Neutrophil (primary cell): ENCODE results near the gene SLX4IP.

Source experiments
- H3K27ac ChIP-seq: fragments of 200-600 bp; sonication (generic); 2 replicates; pipeline ENCODE4 v1.5.1; 2016; ENCODE audit warnings: mild to moderate bottlenecking, moderate library complexity
- H3K27me3 ChIP-seq: fragments of 200-600 bp; sonication (generic); 2 replicates; pipeline ENCODE4 v1.6.0; 2016; ENCODE audit warnings: mild to moderate bottlenecking
- H3K36me3 ChIP-seq: fragments of 200-600 bp; sonication (generic); 2 replicates; pipeline ENCODE4 v1.5.1; 2017
- H3K4me1 ChIP-seq, 2 experiments: fragments of 200-600 bp in 1 of 2; sonication (generic) in 1 of 2; 1 replicate in 1 of 2; 2 replicates in 1 of 2; pipeline versions ENCODE4 v1.5.1 to v1.6.1; 2013 to 2016; ENCODE audit warnings: low read depth in 1 of 2, low read length in 1 of 2, mild to moderate bottlenecking in 1 of 2, moderate library complexity in 1 of 2; ENCODE audit not compliant: control insufficient read depth in 1 of 2, insufficient read depth in 1 of 2
- H3K4me3 ChIP-seq, 2 experiments: fragments of 200-600 bp in 1 of 2; sonication (generic) in 1 of 2; 1 replicate in 1 of 2; 2 replicates in 1 of 2; pipeline ENCODE4 v1.5.1; 2013 to 2016; ENCODE audit warnings: low read depth in 1 of 2, low read length in 1 of 2, mild to moderate bottlenecking in 1 of 2, moderate library complexity in 1 of 2
- H3K9me3 ChIP-seq: fragments of 200-600 bp; sonication (generic); 2 replicates; pipeline ENCODE4 v1.5.1; 2016
- CTCF ChIP-seq: fragments of 200-600 bp; sonication (generic); IDR thresholded peaks from 2 replicates; pipeline ENCODE4 v1.5.1; 2016; ENCODE audit warnings: antibody characterized with exemption

Gene SLX4IP

DNA sequence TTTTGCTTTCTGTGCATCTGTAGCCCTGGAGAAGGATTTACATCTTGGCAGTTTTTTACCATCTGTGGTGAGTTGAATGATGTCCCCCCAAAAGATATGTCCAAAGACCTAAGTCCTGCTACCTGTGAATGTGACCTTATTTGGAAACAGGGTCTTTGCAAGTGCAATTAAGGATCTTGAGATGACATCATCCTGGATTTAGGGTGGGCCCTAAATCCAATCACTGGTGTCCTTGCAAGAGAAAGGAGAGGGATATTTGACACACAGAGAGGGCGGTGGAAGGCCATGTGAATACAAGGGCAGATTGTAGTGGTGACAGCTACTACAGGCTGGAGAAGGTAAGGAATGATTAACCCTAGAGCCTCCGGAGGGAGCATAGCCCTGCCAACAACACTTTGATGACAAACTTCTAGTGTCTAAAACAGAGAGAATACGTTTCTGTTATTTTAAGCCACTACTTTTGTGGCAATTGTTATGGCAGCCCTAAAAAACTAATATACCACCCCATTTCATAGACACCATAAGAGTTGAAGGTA, 36.2 kb upstream of the SLX4IP start:
- no peaks in the 10 kb centered on the region for H3K36me3 ChIP-seq
- H3K4me3 ChIP-seq: no peak overlapping the region
- H3K27ac ChIP-seq: no peak overlapping the region
- H3K9me3 ChIP-seq: no peaks in the 10 kb centered on the region
- H3K4me1 ChIP-seq: no peaks in the 10 kb centered on the region
- TF ChIP-seq CTCF: no peak
- H3K27me3 ChIP-seq: no peaks in the 10 kb centered on the region

DNA sequence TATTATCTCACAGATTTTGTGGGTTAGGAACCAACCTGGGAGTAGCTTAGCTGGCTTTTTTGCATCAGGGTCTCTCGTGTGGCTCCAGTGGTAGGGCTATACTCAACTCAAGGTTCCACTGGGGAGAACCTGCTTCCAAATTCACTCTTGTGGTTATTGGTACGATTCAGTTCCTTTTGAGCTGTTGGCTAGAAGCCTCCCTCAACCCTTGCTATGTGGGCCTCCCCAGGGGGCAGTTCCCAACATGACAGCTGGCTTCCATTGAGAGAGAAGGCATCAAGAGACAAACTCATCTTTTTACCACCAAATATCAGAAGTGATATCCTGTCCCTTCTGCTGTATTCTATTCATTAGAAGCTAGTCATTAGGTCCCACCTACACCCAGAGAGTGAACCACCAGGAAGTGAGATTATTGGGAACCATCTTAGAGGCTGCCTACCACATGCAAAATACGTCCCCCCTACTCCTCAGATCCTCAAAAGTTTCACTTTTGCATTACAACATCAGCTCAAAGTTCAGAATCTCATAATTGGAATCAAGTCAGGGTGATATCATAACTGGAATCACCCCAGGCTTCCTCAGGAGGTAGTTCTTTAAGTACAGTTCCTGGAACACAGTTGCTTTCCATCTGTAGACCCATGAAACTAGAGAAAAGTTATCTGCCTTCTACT, 32.0 kb upstream of the SLX4IP start:
- H3K27me3 ChIP-seq: no peaks in the 10 kb centered on the region

GRCh38 chr20:10404023-10404628, 31.0 kb upstream of the SLX4IP start:
- Histone ChIP-seq H3K27me3 (no peaks in the 10 kb centered on the region), H3K9me3 (no peaks in the 10 kb centered on the region), H3K4me3 (no peak overlapping the region), H3K27ac (no peak overlapping the region), H3K4me1 (no peaks in the 10 kb centered on the region), H3K36me3 (peaks cover 32% of the 10 kb centered on the region)
- no peak for TF ChIP-seq CTCF

More for the DNA sequence above, 32.0 kb upstream of the SLX4IP start:
- Histone ChIP-seq H3K9me3 (no peaks in the 10 kb centered on the region), H3K4me1 (no peaks in the 10 kb centered on the region), H3K36me3 (peaks cover 32% of the 10 kb centered on the region), H3K27ac (no peak overlapping the region), H3K4me3 (no peak overlapping the region)
- TF ChIP-seq CTCF: no peak

DNA sequence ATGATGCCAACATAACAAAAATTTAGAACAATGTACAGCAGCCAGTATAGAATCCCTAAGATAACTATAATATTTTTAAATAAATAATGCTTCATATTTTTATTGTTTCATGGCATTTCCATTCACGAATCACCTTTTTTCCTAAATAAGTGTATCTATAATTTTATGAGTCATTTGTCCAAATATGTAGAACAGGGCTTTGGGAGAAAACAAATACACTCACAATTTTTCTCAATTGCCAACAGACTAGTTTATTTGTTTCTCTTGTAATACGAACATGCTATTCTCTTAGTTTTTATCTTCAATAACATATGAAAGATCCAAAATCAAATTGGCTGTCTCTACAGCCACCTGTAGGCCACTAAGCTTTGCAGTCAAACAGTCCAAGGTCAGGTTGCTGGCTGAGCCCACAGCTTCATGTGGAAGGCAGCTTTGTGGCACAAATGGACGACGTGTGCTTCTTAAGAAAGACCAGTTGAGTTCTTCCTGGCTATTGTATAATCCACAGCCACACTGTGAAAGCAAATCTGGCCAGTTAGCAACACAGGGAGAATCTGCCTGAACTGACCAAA, 30.1 kb upstream of the SLX4IP start:
- no peak overlapping the region for H3K27ac ChIP-seq
- H3K9me3 ChIP-seq: no peaks in the 10 kb centered on the region
- no peaks in the 10 kb centered on the region for H3K4me1 ChIP-seq
- no peaks in the 10 kb centered on the region for H3K27me3 ChIP-seq
- H3K4me3 ChIP-seq: no peak overlapping the region
- TF ChIP-seq CTCF: no peak
- peaks cover 32% of the 10 kb centered on the region for H3K36me3 ChIP-seq

- peaks cover 49% of the 10 kb centered on the region for H3K36me3 ChIP-seq
- no peak overlapping the region for H3K4me3 ChIP-seq
- no peak overlapping the region for H3K27ac ChIP-seq
- no peaks in the 10 kb centered on the region for H3K9me3 ChIP-seq
- H3K27me3 ChIP-seq: no peaks in the 10 kb centered on the region
- no peaks in the 10 kb centered on the region for H3K4me1 ChIP-seq
- no peak for TF ChIP-seq CTCF
Measured at GRCh38 chr20:10408108-10408813, 26.8 kb upstream of the SLX4IP start.
